ENCODE results near the gene CSTA. TPM values are rescaled to one million over a fixed set of nuclear protein-coding genes. Genes with fewer than 3 reads are reported as not detected.

CSTA gene
- not detected in 2 replicates for total RNA-seq (2014; rRNA removed; shearing (Covaris generic))

GRCh38 chr3:122324871-122325323 lies at the start of gene CSTA:
TSS of gene CSTA (plus strand) at chr3:122325248. CDS start at chr3:122325293, 45 bp downstream.
- in situ Hi-C loops (cut with HindIII; ENCODE audit: low sequenced_read_pairs): no loop called here
- DNase-seq (ENCODE audit: low spot score): no peak

- in situ Hi-C loops (cut with HindIII; ENCODE audit: low sequenced_read_pairs): no loop called here
- DNase-seq (ENCODE audit: low spot score): no peak
Measured at GRCh38 chr3:122281891-122282290, 43.2 kb upstream of the CSTA start.

- DNase-seq (ENCODE audit: low spot score): no peak
- in situ Hi-C loops (cut with HindIII; ENCODE audit: low sequenced_read_pairs): no loop called here
Measured at GRCh38 chr3:122283796-122284445, 41.1 kb upstream of the CSTA start.

- DNase-seq (ENCODE audit: low spot score): no peak
- in situ Hi-C loops (cut with HindIII; ENCODE audit: low sequenced_read_pairs): no loop called here
Measured at GRCh38 chr3:122284486-122284885, 40.6 kb upstream of the CSTA start.

GRCh38 chr3:122294359-122294758 lies 30.7 kb upstream of the CSTA start:
- in situ Hi-C loops (cut with HindIII; ENCODE audit: low sequenced_read_pairs): no loop called here
- DNase-seq (ENCODE audit: low spot score): no peak

GRCh38 chr3:122295266-122296062 lies 29.6 kb upstream of the CSTA start:
- in situ Hi-C loops (cut with HindIII; ENCODE audit: low sequenced_read_pairs): no loop called here
- no peak for DNase-seq (ENCODE audit: low spot score)

- in situ Hi-C loops (cut with HindIII; ENCODE audit: low sequenced_read_pairs): no loop called here
- no peak for DNase-seq (ENCODE audit: low spot score)
Measured at GRCh38 chr3:122298239-122298638, 26.8 kb upstream of the CSTA start.

- in situ Hi-C loops (cut with HindIII; ENCODE audit: low sequenced_read_pairs): no loop called here
- DNase-seq (ENCODE audit: low spot score): no peak
Measured at GRCh38 chr3:122299215-122299614, 25.8 kb upstream of the CSTA start.

- DNase-seq (ENCODE audit: low spot score): no peak
- in situ Hi-C loops (cut with HindIII; ENCODE audit: low sequenced_read_pairs): no loop called here
Measured at GRCh38 chr3:122299872-122300460, 25.1 kb upstream of the CSTA start.

GRCh38 chr3:122301063-122301462 lies 24.0 kb upstream of the CSTA start:
- no peak for DNase-seq (ENCODE audit: low spot score)
- in situ Hi-C loops (cut with HindIII; ENCODE audit: low sequenced_read_pairs): no loop called here

- in situ Hi-C loops (cut with HindIII; ENCODE audit: low sequenced_read_pairs): no loop called here
- no peak for DNase-seq (ENCODE audit: low spot score)
Measured at GRCh38 chr3:122305818-122306621, 19.0 kb upstream of the CSTA start.

- DNase-seq (ENCODE audit: low spot score): no peak
- in situ Hi-C loops (cut with HindIII; ENCODE audit: low sequenced_read_pairs): no loop called here
Measured at GRCh38 chr3:122306622-122306953, 18.5 kb upstream of the CSTA start.

GRCh38 chr3:122307094-122307687 lies 17.9 kb upstream of the CSTA start:
- in situ Hi-C loops (cut with HindIII; ENCODE audit: low sequenced_read_pairs): no loop called here

GRCh38 chr3:122307976-122308375 lies 17.1 kb upstream of the CSTA start:
- no peak for DNase-seq (ENCODE audit: low spot score)
- in situ Hi-C loops (cut with HindIII; ENCODE audit: low sequenced_read_pairs): no loop called here

More at GRCh38 chr3:122307094-122307687, 17.9 kb upstream of the CSTA start:
- no peak for DNase-seq (ENCODE audit: low spot score)

- in situ Hi-C loops (cut with HindIII; ENCODE audit: low sequenced_read_pairs): no loop called here
- DNase-seq (ENCODE audit: low spot score): no peak
Measured at GRCh38 chr3:122310361-122310760, 14.7 kb upstream of the CSTA start.

GRCh38 chr3:122312826-122313225 lies 12.2 kb upstream of the CSTA start:
- DNase-seq (ENCODE audit: low spot score): no peak
- in situ Hi-C loops (cut with HindIII; ENCODE audit: low sequenced_read_pairs): no loop called here

GRCh38 chr3:122313281-122313680 lies 11.8 kb upstream of the CSTA start:
- no peak for DNase-seq (ENCODE audit: low spot score)
- in situ Hi-C loops (cut with HindIII; ENCODE audit: low sequenced_read_pairs): no loop called here

GRCh38 chr3:122314228-122314876 lies 10.7 kb upstream of the CSTA start:
- in situ Hi-C loops (cut with HindIII; ENCODE audit: low sequenced_read_pairs): no loop called here

GRCh38 chr3:122315619-122316018 lies 9.4 kb upstream of the CSTA start:
- in situ Hi-C loops (cut with HindIII; ENCODE audit: low sequenced_read_pairs): no loop called here
- DNase-seq (ENCODE audit: low spot score): no peak

More at GRCh38 chr3:122314228-122314876, 10.7 kb upstream of the CSTA start:
- DNase-seq (ENCODE audit: low spot score): no peak

Data from G401 (cell line).